ENCODE results near the gene EPHA5. TPM values are rescaled to one million over a fixed set of nuclear protein-coding genes. Genes with fewer than 3 reads are reported as not detected.

The EPHA5 gene
- total RNA-seq, 6 experiments from 2014 or later, result not detected

- no peak for TF ChIP-seq CTCF (IDR thresholded peaks at IDR 0.05)
- Mint-ChIP-seq H3K27me3 (ENCODE audit: insufficient read depth) (no peaks in the 10 kb centered on the region), H3K4me1 (ENCODE audit: low read depth) (no peaks in the 10 kb centered on the region), H3K9me3 (peaks cover 23% of the 10 kb centered on the region), H3K27ac (no peak overlapping the region), H3K36me3 (ENCODE audit: low read depth) (no peaks in the 10 kb centered on the region), H3K4me3 (no peak overlapping the region)
- DNase-seq, result no peak
These were observed 162.1 kb downstream of the EPHA5 start for GRCh38 chr4:65508168-65508567.

- Mint-ChIP-seq H3K9me3 (peaks cover 21% of the 10 kb centered on the region), H3K4me1 (ENCODE audit: low read depth) (no peaks in the 10 kb centered on the region; the same call in 1 of the 2 replicates), H3K27ac (no peak overlapping the region), H3K36me3 (ENCODE audit: low read depth) (no peaks in the 10 kb centered on the region), H3K4me3 (no peak overlapping the region), H3K27me3 (ENCODE audit: insufficient read depth) (no peaks in the 10 kb centered on the region)
- peak; percentile 25 for DNase-seq
- no peak for TF ChIP-seq CTCF (IDR thresholded peaks at IDR 0.05)
These were observed 168.1 kb downstream of the EPHA5 start for GRCh38 chr4:65502131-65502701.

GRCh38 chr4:65498606-65499005 is 171.7 kb downstream of the EPHA5 start:
- TF ChIP-seq CTCF (IDR thresholded peaks at IDR 0.05), result no peak
- Mint-ChIP-seq H3K9me3 (peaks cover 12% of the 10 kb centered on the region), H3K36me3 (ENCODE audit: low read depth) (no peaks in the 10 kb centered on the region), H3K27me3 (ENCODE audit: insufficient read depth) (no peaks in the 10 kb centered on the region), H3K4me1 (ENCODE audit: low read depth) (no peaks in the 10 kb centered on the region; the same call in 1 of the 2 replicates), H3K4me3 (no peak overlapping the region), H3K27ac (no peak overlapping the region)
- DNase-seq, result no peak

- no peak overlapping the region for H3K4me3 Mint-ChIP-seq
- H3K27me3 Mint-ChIP-seq (ENCODE audit: insufficient read depth), result no peaks in the 10 kb centered on the region
- no peaks in the 10 kb centered on the region for H3K4me1 Mint-ChIP-seq (ENCODE audit: low read depth)
- H3K36me3 Mint-ChIP-seq (ENCODE audit: low read depth), result no peaks in the 10 kb centered on the region
- peaks cover 14% of the 10 kb centered on the region; the same call in 1 of the 2 replicates for H3K9me3 Mint-ChIP-seq
- DNase-seq, result no peak
- TF ChIP-seq CTCF (IDR thresholded peaks at IDR 0.05), result no peak
- no peak overlapping the region for H3K27ac Mint-ChIP-seq
These were observed 174.8 kb downstream of the EPHA5 start for GRCh38 chr4:65495439-65495838.

GRCh38 chr4:65482410-65482809 is 187.9 kb downstream of the EPHA5 start:
- H3K27me3 Mint-ChIP-seq (ENCODE audit: insufficient read depth), result no peaks in the 10 kb centered on the region
- H3K4me3 Mint-ChIP-seq, result no peak overlapping the region
- H3K27ac Mint-ChIP-seq, result no peak overlapping the region
- no peaks in the 10 kb centered on the region for H3K36me3 Mint-ChIP-seq (ENCODE audit: low read depth)
- DNase-seq, result no peak
- TF ChIP-seq CTCF (IDR thresholded peaks at IDR 0.05), result no peak
- no peaks in the 10 kb centered on the region for H3K4me1 Mint-ChIP-seq (ENCODE audit: low read depth)
- peaks cover 15% of the 10 kb centered on the region for H3K9me3 Mint-ChIP-seq

GRCh38 chr4:65472531-65472930 is 197.8 kb downstream of the EPHA5 start:
- peaks cover 10% of the 10 kb centered on the region for H3K9me3 Mint-ChIP-seq
- no peak overlapping the region for H3K27ac Mint-ChIP-seq
- DNase-seq, result no peak
- H3K27me3 Mint-ChIP-seq (ENCODE audit: insufficient read depth), result no peaks in the 10 kb centered on the region
- no peak overlapping the region for H3K4me3 Mint-ChIP-seq
- H3K36me3 Mint-ChIP-seq (ENCODE audit: low read depth), result no peaks in the 10 kb centered on the region
- no peaks in the 10 kb centered on the region for H3K4me1 Mint-ChIP-seq (ENCODE audit: low read depth)
- TF ChIP-seq CTCF (IDR thresholded peaks at IDR 0.05), result no peak
